22Rv1 (cell line): Measurements from ENCODE around the gene PCP4.

Experiments
- H3K27ac ChIP-seq: fragments of 450-650 bp; 2 replicates; pipeline ENCODE4 v1.5.1; 2017
- ZFX ChIP-seq: fragments of 450-650 bp; IDR thresholded peaks from 2 replicates; pipeline ENCODE4 v1.6.1; 2017; ENCODE audit warnings: antibody characterized with exemption, borderline replicate concordance
- TF ChIP-seq, protein P1 (sequence below): fragments of 450-650 bp; IDR thresholded peaks from 2 replicates; pipeline ENCODE4 v1.5.1; 2017; ENCODE audit warnings: mild to moderate bottlenecking

Gene PCP4

GRCh38 chr21:39866093-39866492 is 1.1 kb upstream of the PCP4 start:
- TF ChIP-seq, protein P1, sequence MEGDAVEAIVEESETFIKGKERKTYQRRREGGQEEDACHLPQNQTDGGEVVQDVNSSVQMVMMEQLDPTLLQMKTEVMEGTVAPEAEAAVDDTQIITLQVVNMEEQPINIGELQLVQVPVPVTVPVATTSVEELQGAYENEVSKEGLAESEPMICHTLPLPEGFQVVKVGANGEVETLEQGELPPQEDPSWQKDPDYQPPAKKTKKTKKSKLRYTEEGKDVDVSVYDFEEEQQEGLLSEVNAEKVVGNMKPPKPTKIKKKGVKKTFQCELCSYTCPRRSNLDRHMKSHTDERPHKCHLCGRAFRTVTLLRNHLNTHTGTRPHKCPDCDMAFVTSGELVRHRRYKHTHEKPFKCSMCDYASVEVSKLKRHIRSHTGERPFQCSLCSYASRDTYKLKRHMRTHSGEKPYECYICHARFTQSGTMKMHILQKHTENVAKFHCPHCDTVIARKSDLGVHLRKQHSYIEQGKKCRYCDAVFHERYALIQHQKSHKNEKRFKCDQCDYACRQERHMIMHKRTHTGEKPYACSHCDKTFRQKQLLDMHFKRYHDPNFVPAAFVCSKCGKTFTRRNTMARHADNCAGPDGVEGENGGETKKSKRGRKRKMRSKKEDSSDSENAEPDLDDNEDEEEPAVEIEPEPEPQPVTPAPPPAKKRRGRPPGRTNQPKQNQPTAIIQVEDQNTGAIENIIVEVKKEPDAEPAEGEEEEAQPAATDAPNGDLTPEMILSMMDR: no peak
- TF ChIP-seq ZFX: no peak
- no peak overlapping the region for H3K27ac ChIP-seq

DNA sequence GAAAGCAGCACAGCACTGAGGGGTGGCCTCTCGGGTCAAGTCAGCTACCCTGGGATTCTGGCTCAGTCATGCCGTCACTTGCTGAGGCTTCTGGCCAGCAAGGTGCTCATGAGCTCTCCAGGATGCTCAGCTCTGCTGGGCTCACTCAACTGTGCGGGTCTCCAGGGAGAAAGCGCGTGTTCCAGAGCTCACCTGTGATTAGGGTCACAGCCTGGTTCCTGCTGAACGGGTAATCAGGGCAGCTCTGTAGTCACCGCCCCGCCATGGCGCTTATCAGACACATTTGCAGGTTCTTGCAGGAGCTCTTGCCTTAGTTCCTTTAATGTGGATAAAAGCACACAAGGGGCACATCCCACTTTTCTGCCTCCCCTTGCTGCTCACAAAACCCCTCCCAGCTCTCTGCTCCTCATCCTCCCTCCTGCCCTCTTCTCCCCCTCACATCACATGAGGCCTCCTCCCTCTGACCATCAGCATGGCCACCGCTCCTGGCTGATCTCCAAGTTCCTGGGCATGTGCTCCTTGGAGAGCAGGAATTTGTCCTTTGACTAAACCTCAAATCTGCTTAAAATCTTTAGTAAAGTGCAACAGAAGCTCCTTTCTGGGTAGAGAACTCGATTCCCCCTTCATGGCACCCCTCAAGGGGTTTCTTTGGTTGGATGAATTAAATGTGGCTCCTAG is 2.0 kb downstream of the PCP4 start:
- no peak overlapping the region for H3K27ac ChIP-seq
- TF ChIP-seq, protein P1: no peak
- TF ChIP-seq ZFX: no peak

DNA sequence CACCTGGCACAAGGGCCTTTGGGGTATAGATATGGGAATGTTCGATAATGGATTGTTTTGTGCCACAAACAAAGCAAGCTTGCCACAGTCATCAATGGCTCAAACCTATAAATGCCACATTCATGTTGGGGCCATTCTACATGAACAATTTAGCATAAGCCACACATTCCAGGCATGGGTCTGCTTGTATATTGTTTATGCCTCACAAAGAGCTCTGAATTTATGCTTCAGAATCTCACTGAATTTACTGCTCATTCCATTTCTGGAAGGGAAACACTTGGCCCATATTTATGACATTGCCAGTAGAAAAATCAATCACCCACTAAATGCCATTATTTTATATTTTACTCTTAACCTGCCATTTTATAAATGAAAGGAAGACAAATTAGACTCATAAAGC is 6.4 kb downstream of the PCP4 start:
- H3K27ac ChIP-seq: no peak overlapping the region
- no peak for TF ChIP-seq ZFX
- TF ChIP-seq, protein P1: no peak

DNA sequence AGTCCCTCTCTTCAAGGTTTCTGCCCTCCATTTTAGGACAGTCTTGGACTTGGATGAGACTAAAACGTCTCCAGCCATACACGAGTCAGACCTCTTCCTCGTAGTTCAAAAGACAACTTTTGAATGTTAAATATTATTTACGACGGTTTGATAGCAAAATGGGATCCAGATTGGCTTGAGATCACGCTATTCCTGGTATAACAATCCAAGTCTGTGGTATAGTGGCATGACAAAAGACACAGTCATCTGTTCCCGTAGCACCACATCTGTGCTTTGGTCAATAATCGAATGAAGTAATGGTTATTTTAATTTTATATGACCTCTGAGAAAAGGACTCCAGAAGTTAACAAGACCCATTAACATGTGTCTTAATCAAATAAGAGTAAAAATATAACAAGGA is 7.0 kb downstream of the PCP4 start:
- no peak overlapping the region for H3K27ac ChIP-seq
- TF ChIP-seq, protein P1: no peak
- no peak for TF ChIP-seq ZFX

DNA sequence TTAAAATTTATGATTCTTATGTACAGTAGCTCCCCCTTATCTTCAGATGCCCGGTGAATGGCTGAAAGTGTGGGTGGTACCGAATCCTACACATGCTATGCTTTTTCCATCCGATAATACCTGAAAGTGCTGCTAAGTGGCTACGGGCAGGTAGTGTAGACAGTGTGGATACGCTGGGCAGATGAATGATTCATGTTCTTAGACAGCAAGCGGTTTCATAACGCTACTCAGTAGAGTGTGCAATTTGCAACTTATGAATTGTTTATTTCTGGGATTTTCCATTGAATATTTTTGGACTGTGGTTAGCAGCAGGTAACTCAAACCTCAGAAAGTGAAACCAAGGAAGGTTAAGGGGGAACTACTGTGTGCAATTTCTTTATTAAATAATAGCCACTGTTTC is 7.5 kb downstream of the PCP4 start:
- TF ChIP-seq ZFX: no peak
- TF ChIP-seq, protein P1: no peak

GRCh38 chr21:39881661-39882060 is 14.4 kb downstream of the PCP4 start:
- TF ChIP-seq, protein P1: no peak
- TF ChIP-seq ZFX: no peak
- H3K27ac ChIP-seq: no peak overlapping the region

More for the DNA sequence above, 7.5 kb downstream of the PCP4 start:
- H3K27ac ChIP-seq: no peak overlapping the region

DNA sequence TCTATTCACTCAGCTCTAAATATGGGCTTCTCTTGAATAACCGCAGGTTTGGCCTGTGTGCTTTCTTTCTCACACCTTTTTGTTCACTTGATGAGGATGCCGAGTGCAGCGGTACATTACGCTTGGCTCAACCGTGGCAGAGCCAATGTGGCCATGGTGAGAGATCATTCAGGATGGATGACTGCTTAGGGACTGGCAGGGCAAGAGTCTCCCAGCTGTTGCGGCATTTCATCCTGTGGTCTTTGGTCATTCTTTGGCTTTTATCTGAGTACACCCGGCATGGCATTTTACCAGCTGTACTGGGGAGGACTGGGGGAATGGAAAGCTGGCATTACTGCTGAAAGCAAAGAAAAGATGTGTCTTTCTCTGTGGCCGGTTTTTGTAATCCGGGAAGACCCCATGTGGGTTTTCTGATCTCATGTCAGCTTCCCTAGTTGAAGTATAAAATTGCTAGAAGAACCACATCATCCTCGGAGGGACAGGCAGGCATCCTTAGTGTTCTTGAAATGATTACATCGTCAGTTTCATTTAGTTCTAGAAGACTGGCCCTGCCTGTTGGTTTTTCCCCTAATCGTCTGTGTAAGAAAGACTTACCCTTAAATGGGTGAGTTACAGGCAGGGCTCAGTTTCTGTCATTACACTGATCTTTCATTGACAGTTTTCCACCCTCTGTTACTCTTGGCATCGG is 15.1 kb downstream of the PCP4 start:
- no peak for TF ChIP-seq ZFX

More for the DNA sequence above, 15.1 kb downstream of the PCP4 start:
- H3K27ac ChIP-seq: no peak overlapping the region
